ENCODE data around the gene SF3B2. TPM values are rescaled to one million over a fixed set of nuclear protein-coding genes. Genes with fewer than 3 reads are reported as not detected.
A peak's percentile ranks its signal among the peaks of the same experiment; 100 is the strongest.

Gene SF3B2
- polyA plus RNA-seq, 2 of the 4 experiments (the other 2 are of a cell fraction) = 108 to 182 TPM

DNA sequence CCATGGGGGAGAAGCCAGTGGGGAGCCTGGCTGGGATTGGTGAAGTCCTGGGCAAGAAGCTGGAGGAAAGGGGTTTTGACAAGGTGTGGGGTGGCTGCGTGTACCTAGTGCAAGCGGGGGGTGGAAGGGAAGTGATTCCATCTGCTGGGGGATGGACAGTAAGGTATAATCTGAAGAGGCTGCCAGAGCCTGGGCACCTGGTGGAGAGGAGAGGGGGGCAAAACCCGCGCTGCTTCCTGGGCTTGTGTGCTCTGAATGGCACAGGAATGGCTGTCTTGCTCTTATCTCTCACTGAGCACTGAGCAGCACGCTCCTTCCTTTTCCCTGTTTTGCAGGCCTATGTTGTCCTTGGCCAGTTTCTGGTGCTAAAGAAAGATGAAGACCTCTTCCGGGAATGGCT is 48.9 kb upstream of the SF3B2 start:
- ATAC-seq (no peak), DNase-seq (ENCODE audit: low read depth in 1 of 2, low spot score in 1 of 2) (no peak)
- CTCF ChIA-PET = interaction anchor here (1.2 to 11.6 kb wide), 4 partner anchors 18 to 119 kb away, joined by 7 to 121 read pairs (median 10); no protein-coding TSS in a partner anchor

DNA sequence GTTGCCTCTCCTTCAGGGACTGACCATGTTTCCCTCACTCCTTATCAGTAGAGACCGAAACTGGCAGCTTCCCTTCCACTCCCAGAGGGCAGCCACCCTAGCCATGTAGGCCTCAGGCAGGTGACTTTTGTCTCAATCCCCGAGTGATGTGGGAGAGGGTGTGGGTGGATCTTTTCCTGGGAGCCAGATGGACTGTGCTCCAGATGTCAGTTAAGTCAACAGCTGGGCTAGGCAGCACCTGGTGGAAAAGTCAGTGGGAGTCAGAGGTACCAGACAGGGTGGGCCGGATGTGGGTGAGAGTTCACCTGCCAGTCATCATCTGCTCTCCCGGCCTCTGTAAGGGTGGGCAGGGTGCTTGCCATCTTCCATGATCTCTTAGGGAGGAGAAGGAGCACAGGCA is 48.0 kb upstream of the SF3B2 start:
- no peak for FAIRE-seq
- 86% methylated on average over 4 of the region's 4 CpGs for WGBS (ENCODE audit: missing lambda C conversion rate)

More for the DNA sequence above, 48.9 kb upstream of the SF3B2 start:
- no peaks in the 10 kb centered on the region for H3K9me3 ChIP-seq
- no peak for TF ChIP-seq MYC (IDR thresholded peaks at IDR 0.05; ENCODE audit: borderline replicate concordance, low read length)
- TF ChIP-seq KDM1A (IDR thresholded peaks at IDR 0.05; ENCODE audit: low read depth) = no peak
- TF ChIP-seq GATA3 (IDR thresholded peaks at IDR 0.05; ENCODE audit: borderline replicate concordance) = no peak
- TF ChIP-seq CHD4 (IDR thresholded peaks at IDR 0.05; ENCODE audit: borderline replicate concordance) = no peak
- TF ChIP-seq RCOR1 (IDR thresholded peaks at IDR 0.05; ENCODE audit: low read depth, low read length) = no peak
- no peak for TF ChIP-seq JUN (IDR thresholded peaks at IDR 0.05)
- peak overlapping the region; percentile 93 for H3K4me2 ChIP-seq
- POLR2A ChIA-PET = interaction anchor here (0.8 to 1.2 kb wide), 3 partner anchors 8 to 19 kb away, joined by 3 to 6 read pairs (median 5); partner anchors contain the start of gene CST6
- 75% methylated on average over 6 of the region's 6 CpGs for WGBS (ENCODE audit: missing lambda C conversion rate)
- H3K27ac ChIP-seq = peak overlapping the region; percentile 91 to 95
- H3K4me3 ChIP-seq = peak overlapping the region; percentile 67
- H3K4me1 ChIP-seq = peaks cover 13% of the 10 kb centered on the region
- FAIRE-seq = no peak

GRCh38 chr11:66006134-66006890 is 45.9 kb upstream of the SF3B2 start:
- Histone ChIP-seq H3K4me2 (no peak overlapping the region), H3K4me3 (no peak overlapping the region), H3K4me1 (peaks cover 10% of the 10 kb centered on the region; the same call in 2 of the 3 replicates), H3K27ac (no peak overlapping the region), H3K9me3 (no peaks in the 10 kb centered on the region)
- 93% methylated on average over 13 of the region's 13 CpGs for WGBS (ENCODE audit: missing lambda C conversion rate)
- TF ChIP-seq POLR2AphosphoS2 (conservative IDR thresholded peaks at IDR 0.05; ENCODE audit: low read length) (peak; percentile 45; the same call in 1 of the 2 replicates), KDM5A (IDR thresholded peaks at IDR 0.05) (no peak), GATA3 (IDR thresholded peaks at IDR 0.05; ENCODE audit: borderline replicate concordance) (no peak), USF2 (IDR thresholded peaks at IDR 0.05) (no peak), RFX5 (IDR thresholded peaks at IDR 0.05) (no peak)
- TF ChIP-seq, protein P1, sequence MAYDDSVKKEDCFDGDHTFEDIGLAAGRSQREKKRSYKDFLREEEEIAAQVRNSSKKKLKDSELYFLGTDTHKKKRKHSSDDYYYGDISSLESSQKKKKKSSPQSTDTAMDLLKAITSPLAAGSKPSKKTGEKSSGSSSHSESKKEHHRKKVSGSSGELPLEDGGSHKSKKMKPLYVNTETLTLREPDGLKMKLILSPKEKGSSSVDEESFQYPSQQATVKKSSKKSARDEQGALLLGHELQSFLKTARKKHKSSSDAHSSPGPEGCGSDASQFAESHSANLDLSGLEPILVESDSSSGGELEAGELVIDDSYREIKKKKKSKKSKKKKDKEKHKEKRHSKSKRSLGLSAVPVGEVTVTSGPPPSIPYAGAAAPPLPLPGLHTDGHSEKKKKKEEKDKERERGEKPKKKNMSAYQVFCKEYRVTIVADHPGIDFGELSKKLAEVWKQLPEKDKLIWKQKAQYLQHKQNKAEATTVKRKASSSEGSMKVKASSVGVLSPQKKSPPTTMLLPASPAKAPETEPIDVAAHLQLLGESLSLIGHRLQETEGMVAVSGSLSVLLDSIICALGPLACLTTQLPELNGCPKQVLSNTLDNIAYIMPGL (CRISPR knock-in tag; IDR thresholded peaks at IDR 0.05; ENCODE audit: borderline replicate concordance) = no peak
- POLR2A ChIA-PET = no interaction called here
- DNase-seq (ENCODE audit: low read depth in 1 of 2, low spot score in 1 of 2) = no peak
- FAIRE-seq = no peak
- no peak for ATAC-seq
- CTCF ChIA-PET = interaction anchor here (0.7 to 11.6 kb wide), 4 partner anchors 15 to 49 kb away, joined by 3 to 121 read pairs (median 8); no protein-coding TSS in a partner anchor

More for the DNA sequence above, 48.0 kb upstream of the SF3B2 start:
- ChIA-PET CTCF (interaction anchor here (0.7 to 11.6 kb wide), 6 partner anchors 9 to 145 kb away, joined by 3 to 121 read pairs (median 6); partner anchors contain the start of gene FIBP), POLR2A (no interaction called here)
- DNase-seq (ENCODE audit: low read depth in 1 of 2, low spot score in 1 of 2) (no peak), ATAC-seq (no peak)
- H3K9me3 ChIP-seq = no peaks in the 10 kb centered on the region
- H3K4me2 ChIP-seq = no peak overlapping the region
- peaks cover 18% of the 10 kb centered on the region for H3K4me1 ChIP-seq
- no peak overlapping the region for H3K4me3 ChIP-seq
- TF ChIP-seq, protein P2, sequence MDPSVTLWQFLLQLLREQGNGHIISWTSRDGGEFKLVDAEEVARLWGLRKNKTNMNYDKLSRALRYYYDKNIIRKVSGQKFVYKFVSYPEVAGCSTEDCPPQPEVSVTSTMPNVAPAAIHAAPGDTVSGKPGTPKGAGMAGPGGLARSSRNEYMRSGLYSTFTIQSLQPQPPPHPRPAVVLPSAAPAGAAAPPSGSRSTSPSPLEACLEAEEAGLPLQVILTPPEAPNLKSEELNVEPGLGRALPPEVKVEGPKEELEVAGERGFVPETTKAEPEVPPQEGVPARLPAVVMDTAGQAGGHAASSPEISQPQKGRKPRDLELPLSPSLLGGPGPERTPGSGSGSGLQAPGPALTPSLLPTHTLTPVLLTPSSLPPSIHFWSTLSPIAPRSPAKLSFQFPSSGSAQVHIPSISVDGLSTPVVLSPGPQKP (IDR thresholded peaks at IDR 0.05; ENCODE audit: low read depth, low read length) = no peak
- H3K27ac ChIP-seq = no peak overlapping the region

- ATAC-seq = no peak
- H3K27ac ChIP-seq = no peak overlapping the region
These were observed 45.3 kb upstream of the SF3B2 start for GRCh38 chr11:66006891-66007176.

More at GRCh38 chr11:66006891-66007176, 45.3 kb upstream of the SF3B2 start:
- CTCF ChIA-PET = interaction anchor here (1.0 to 11.6 kb wide), 5 partner anchors 8 to 61 kb away, joined by 3 to 121 read pairs (median 5); no protein-coding TSS in a partner anchor
- no peak overlapping the region for H3K4me3 ChIP-seq
- no peaks in the 10 kb centered on the region for H3K9me3 ChIP-seq
- H3K4me2 ChIP-seq = no peak overlapping the region
- DNase-seq (ENCODE audit: low read depth in 1 of 2, low spot score in 1 of 2) (no peak), FAIRE-seq (no peak)
- WGBS (ENCODE audit: missing lambda C conversion rate) = 66% methylated on average over 4 of the region's 4 CpGs
- POLR2A ChIA-PET = no interaction called here
- TF ChIP-seq GATA3 (IDR thresholded peaks at IDR 0.05; ENCODE audit: borderline replicate concordance) (no peak), RNF2 (IDR thresholded peaks at IDR 0.05; ENCODE audit: borderline replicate concordance, low read depth) (no peak), RCOR1 (IDR thresholded peaks at IDR 0.05; ENCODE audit: low read depth, low read length) (no peak), EHMT2 (IDR thresholded peaks at IDR 0.05; ENCODE audit: low read depth) (no peak), EP300 (IDR thresholded peaks at IDR 0.05) (no peak), ESRRA (IDR thresholded peaks at IDR 0.05; ENCODE audit: borderline replicate concordance, low read length) (no peak), BHLHE40 (IDR thresholded peaks at IDR 0.05; ENCODE audit: low read depth, low read length) (no peak), MYC (IDR thresholded peaks at IDR 0.05; ENCODE audit: borderline replicate concordance, low read length) (no peak), RFX5 (IDR thresholded peaks at IDR 0.05) (no peak), CBX8 (IDR thresholded peaks at IDR 0.05) (no peak), RAD21 (conservative IDR thresholded peaks at IDR 0.05 in 1 of 2, IDR thresholded peaks at IDR 0.05 in 1 of 2) (no peak)
- TF ChIP-seq, protein P3, sequence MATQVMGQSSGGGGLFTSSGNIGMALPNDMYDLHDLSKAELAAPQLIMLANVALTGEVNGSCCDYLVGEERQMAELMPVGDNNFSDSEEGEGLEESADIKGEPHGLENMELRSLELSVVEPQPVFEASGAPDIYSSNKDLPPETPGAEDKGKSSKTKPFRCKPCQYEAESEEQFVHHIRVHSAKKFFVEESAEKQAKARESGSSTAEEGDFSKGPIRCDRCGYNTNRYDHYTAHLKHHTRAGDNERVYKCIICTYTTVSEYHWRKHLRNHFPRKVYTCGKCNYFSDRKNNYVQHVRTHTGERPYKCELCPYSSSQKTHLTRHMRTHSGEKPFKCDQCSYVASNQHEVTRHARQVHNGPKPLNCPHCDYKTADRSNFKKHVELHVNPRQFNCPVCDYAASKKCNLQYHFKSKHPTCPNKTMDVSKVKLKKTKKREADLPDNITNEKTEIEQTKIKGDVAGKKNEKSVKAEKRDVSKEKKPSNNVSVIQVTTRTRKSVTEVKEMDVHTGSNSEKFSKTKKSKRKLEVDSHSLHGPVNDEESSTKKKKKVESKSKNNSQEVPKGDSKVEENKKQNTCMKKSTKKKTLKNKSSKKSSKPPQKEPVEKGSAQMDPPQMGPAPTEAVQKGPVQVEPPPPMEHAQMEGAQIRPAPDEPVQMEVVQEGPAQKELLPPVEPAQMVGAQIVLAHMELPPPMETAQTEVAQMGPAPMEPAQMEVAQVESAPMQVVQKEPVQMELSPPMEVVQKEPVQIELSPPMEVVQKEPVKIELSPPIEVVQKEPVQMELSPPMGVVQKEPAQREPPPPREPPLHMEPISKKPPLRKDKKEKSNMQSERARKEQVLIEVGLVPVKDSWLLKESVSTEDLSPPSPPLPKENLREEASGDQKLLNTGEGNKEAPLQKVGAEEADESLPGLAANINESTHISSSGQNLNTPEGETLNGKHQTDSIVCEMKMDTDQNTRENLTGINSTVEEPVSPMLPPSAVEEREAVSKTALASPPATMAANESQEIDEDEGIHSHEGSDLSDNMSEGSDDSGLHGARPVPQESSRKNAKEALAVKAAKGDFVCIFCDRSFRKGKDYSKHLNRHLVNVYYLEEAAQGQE (IDR thresholded peaks at IDR 0.05) = no peak
- peaks cover 10% of the 10 kb centered on the region; the same call in 2 of the 3 replicates for H3K4me1 ChIP-seq

Data from A549 (cell line).